Esophagus muscularis mucosa (tissue), 3 donors: ENCODE data around the gene HDAC1.

Source experiments
- CTCF ChIP-seq, 3 experiments: fragments of 200-600 bp in 2 of 3; fragments of 450-650 bp in 1 of 3; sonication (generic) in 2 of 3; IDR thresholded peaks; one replicate each; pipeline ENCODE4 v1.5.1; 2017 to 2019; ENCODE audit warnings: antibody characterized with exemption in 3 of 3, mild to moderate bottlenecking in 2 of 3, moderate library complexity in 1 of 3
- POLR2A ChIP-seq: fragments of 450-650 bp; IDR thresholded peaks from one replicate; pipeline ENCODE4 v1.6.1; 2017; ENCODE audit warnings: antibody characterized with exemption, moderate library complexity, mild to moderate bottlenecking, low read depth
- POLR2AphosphoS5 ChIP-seq, 2 donors: sonication (generic); formaldehyde crosslinking; IDR thresholded peaks; one replicate each; pipeline ENCODE4 v1.6.1; 2017; ENCODE audit warnings: antibody characterized with exemption in 2 of 2

GRCh38 chr1:32257227-32257508, 34.7 kb upstream of the HDAC1 start:
- no peak for TF ChIP-seq POLR2AphosphoS5 (IDR thresholded peaks at IDR 0.05)
- no peak for TF ChIP-seq POLR2A
- no peak for TF ChIP-seq CTCF (IDR thresholded peaks at IDR 0.05)
